Activated CD8-positive, alpha-beta memory T cell treated with anti-CD3 and anti-CD28 coated beads for 36 hours (primary cell): Measurements from ENCODE around the gene MAN1C1. TPM values are rescaled to one million over a fixed set of nuclear protein-coding genes. Genes with fewer than 3 reads are reported as not detected.

Experiments used
- CTCF ChIA-PET: fragments of 350-600 bp; sonication (Branson Sonifier 250); formaldehyde crosslinking; loops from one replicate; lab custom pipeline; 2021; ENCODE audit warnings: antibody characterized with exemption; lab: Charles Lee
- POLR2A ChIA-PET: fragments of 350-600 bp; sonication (Branson Sonifier 250); formaldehyde crosslinking; loops from one replicate; lab custom pipeline; 2021; ENCODE audit warnings: antibody characterized with exemption; lab: Charles Lee
- total RNA-seq, 2 experiments: library from RNA; stranded (reverse); gene quantifications; one replicate each; pipeline ENCODE4 v1.2.3, GENCODE V29; 2021

Gene MAN1C1
- total RNA-seq, 2 experiments from 2014 or later: 2.1 TPM

GRCh38 chr1:25795211-25795610 is 178.6 kb downstream of the MAN1C1 start:
- ChIA-PET CTCF (interaction anchor here (0.9 to 1.2 kb wide), 2 partner anchors 15 to 176 kb away, joined by 3 to 4 read pairs; no protein-coding TSS in a partner anchor), POLR2A (no interaction called here)

GRCh38 chr1:25795946-25796810 is 179.6 kb downstream of the MAN1C1 start:
- POLR2A ChIA-PET: no interaction called here
- CTCF ChIA-PET: interaction anchor here (0.5 to 0.8 kb wide), 3 partner anchors 120 to 275 kb away, joined by 4 to 5 read pairs (median 4); no protein-coding TSS in a partner anchor

- POLR2A ChIA-PET: no interaction called here
- CTCF ChIA-PET: interaction anchor here (1.5 to 2.7 kb wide), 3 partner anchors 13 to 188 kb away, joined by 3 to 11 read pairs (median 8); no protein-coding TSS in a partner anchor
These were observed 180.3 kb downstream of the MAN1C1 start for GRCh38 chr1:25796811-25797458.

GRCh38 chr1:25797939-25798338 is 181.3 kb downstream of the MAN1C1 start:
- POLR2A ChIA-PET: no interaction called here

GRCh38 chr1:25798666-25799351 is 182.2 kb downstream of the MAN1C1 start:
- ChIA-PET CTCF (interaction anchor here (0.9 to 2.7 kb wide), 6 partner anchors 12 to 190 kb away, joined by 3 to 11 read pairs (median 4); no protein-coding TSS in a partner anchor), POLR2A (interaction anchor here (1.2 kb wide), 1 partner anchor 22 kb away, joined by 3 read pairs; no protein-coding TSS in a partner anchor)

More at GRCh38 chr1:25797939-25798338, 181.3 kb downstream of the MAN1C1 start:
- CTCF ChIA-PET: interaction anchor here (1.0 to 2.7 kb wide), 4 partner anchors 12 to 189 kb away, joined by 3 to 11 read pairs (median 6); no protein-coding TSS in a partner anchor

GRCh38 chr1:25799352-25799934 is 182.9 kb downstream of the MAN1C1 start:
- ChIA-PET CTCF (interaction anchor here (0.6 to 2.7 kb wide), 4 partner anchors 11 to 266 kb away, joined by 3 to 11 read pairs (median 6); no protein-coding TSS in a partner anchor), POLR2A (interaction anchor here (1.2 kb wide), 1 partner anchor 21 kb away, joined by 3 read pairs; no protein-coding TSS in a partner anchor)

- ChIA-PET POLR2A (interaction anchor here (0.5 to 1.2 kb wide), 2 partner anchors 21 to 430 kb away, joined by 3 read pairs; no protein-coding TSS in a partner anchor), CTCF (interaction anchor here (0.6 to 2.7 kb wide), 6 partner anchors 10 to 266 kb away, joined by 3 to 11 read pairs (median 4); no protein-coding TSS in a partner anchor)
These were observed 183.5 kb downstream of the MAN1C1 start, which contains the start of gene SELENON for GRCh38 chr1:25799935-25800702. Gene SELENON (plus strand): TSS chr1:25800193. CDS start chr1:25800231, 38 bp downstream.

GRCh38 chr1:25800703-25801377 is 184.2 kb downstream of the MAN1C1 start:
- ChIA-PET CTCF (interaction anchor here (1.1 to 1.8 kb wide), 3 partner anchors 10 to 193 kb away, joined by 4 read pairs; no protein-coding TSS in a partner anchor), POLR2A (interaction anchor here (0.5 kb wide), 1 partner anchor 443 kb away, joined by 3 read pairs; no protein-coding TSS in a partner anchor)

- ChIA-PET CTCF (interaction anchor here (0.5 to 1.8 kb wide), 6 partner anchors 8 to 432 kb away, joined by 3 to 5 read pairs (median 4); no protein-coding TSS in a partner anchor), POLR2A (no interaction called here)
These were observed 186.3 kb downstream of the MAN1C1 start for GRCh38 chr1:25802915-25803314.

- POLR2A ChIA-PET: no interaction called here
- CTCF ChIA-PET: interaction anchor here (0.5 to 1.8 kb wide), 4 partner anchors 29 to 433 kb away, joined by 4 to 6 read pairs (median 4); no protein-coding TSS in a partner anchor
These were observed 186.8 kb downstream of the MAN1C1 start for GRCh38 chr1:25803368-25803767.

- CTCF ChIA-PET: interaction anchor here (1.6 kb wide), 1 partner anchor 185 kb away, joined by 6 read pairs; no protein-coding TSS in a partner anchor
- POLR2A ChIA-PET: no interaction called here
These were observed 187.8 kb downstream of the MAN1C1 start for GRCh38 chr1:25804244-25804963.

GRCh38 chr1:25804964-25805862 is 188.6 kb downstream of the MAN1C1 start:
- POLR2A ChIA-PET: no interaction called here
- CTCF ChIA-PET: interaction anchor here (1.6 kb wide), 1 partner anchor 186 kb away, joined by 6 read pairs; no protein-coding TSS in a partner anchor

GRCh38 chr1:25805863-25806225 is 189.3 kb downstream of the MAN1C1 start:
- CTCF ChIA-PET: no interaction called here
- POLR2A ChIA-PET: no interaction called here

- CTCF ChIA-PET: interaction anchor here (0.6 kb wide), 1 partner anchor 151 kb away, joined by 3 read pairs; no protein-coding TSS in a partner anchor
- POLR2A ChIA-PET: no interaction called here
These were observed 189.8 kb downstream of the MAN1C1 start for GRCh38 chr1:25806418-25806817.
